ENCODE data around the gene RACK1. TPM values are rescaled to one million over a fixed set of nuclear protein-coding genes. Genes with fewer than 3 reads are reported as not detected.

Gene RACK1
- total and polyA plus RNA-seq, 2 of the 13 experiments (the other 11 are each of a cell fraction or from before 2014, with no cell fraction given) = 2,514 to 6,141 TPM

DNA sequence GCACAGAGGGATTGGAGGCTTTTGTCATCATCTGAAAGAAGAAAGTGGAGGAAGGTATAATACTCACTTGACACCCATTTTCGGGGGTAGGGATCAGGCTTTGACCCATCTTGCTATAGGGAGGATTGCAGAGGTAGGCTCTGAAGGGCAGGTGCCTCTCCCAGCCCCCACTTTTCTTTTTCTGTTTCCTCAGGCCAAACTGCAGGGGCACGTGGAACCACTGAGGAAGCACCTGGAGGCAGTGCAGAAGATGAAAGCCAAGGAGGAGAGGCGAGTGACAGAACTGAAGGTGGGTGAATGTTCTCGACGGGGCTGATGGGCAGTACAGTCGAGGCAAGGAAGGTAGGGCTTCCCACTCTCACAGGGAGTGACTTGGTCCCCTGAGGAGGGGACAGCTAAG lies 13.2 kb downstream of the RACK1 start:
- Histone ChIP-seq H3K79me2 (ENCODE audit: insufficient read depth, low read length) (peaks cover 2% of the 10 kb centered on the region), H3K4me2 (ENCODE audit: low read depth, low read length) (no peak overlapping the region), H2AFZ (ENCODE audit: low read length) (no peak overlapping the region), H3K9ac (ENCODE audit: insufficient read depth, low read depth, low read length) (no peak overlapping the region), H3K27ac (ENCODE audit: extremely low read length, insufficient read depth, low read length) (no peak overlapping the region), H3K9me3 (ENCODE audit: low read length) (no peaks in the 10 kb centered on the region), H4K20me1 (ENCODE audit: insufficient read depth, low read length) (peaks cover 4% of the 10 kb centered on the region), H3K4me1 (ENCODE audit: insufficient read depth, low read length) (peaks cover 10% of the 10 kb centered on the region), H3K36me3 (replicated peaks in 1 of 2; ENCODE audit: control insufficient read depth in 1 of 2, insufficient read depth in 2 of 2, low read length in 2 of 2) (peaks cover 17 to 52% of the 10 kb centered on the region in 2 experiments; a peak in 4 of 5 replicates), H3K27me3 (ENCODE audit: control insufficient read depth in 1 of 2, insufficient read depth in 2 of 2, low read length in 2 of 2) (no peaks in the 10 kb centered on the region), H3K4me3 (replicated peaks in 1 of 3; ENCODE audit: insufficient read depth in 1 of 3, low read depth in 2 of 3, low read length in 3 of 3) (no peak overlapping the region)
- ChIA-PET POLR2A (no interaction called here), CTCF (ENCODE audit: low intra/inter-chr PET ratio, low total read pairs) (no interaction called here)
- in situ Hi-C loops (cut with HindIII; ENCODE audit: extremely low pct_ligation_motif_present, low pct_unique_long_range_greater_than_20kb) = no loop called here
- intact Hi-C loops (cut with micrococcal nuclease; ENCODE audit: unreplicated experiment) = no loop called here
- no peak for FAIRE-seq
- DNase-seq (ENCODE audit: low spot score) = no peak
- BruUV-seq (replicated peaks) = no TSS peak
- ATAC-seq = no peak
- WGBS (ENCODE audit: low lambda C conversion rate) = 97% methylated on average over 6 of the region's 6 CpGs
- no peak for TF ChIP-seq KLF15 (CRISPR knock-in tag; IDR thresholded peaks at IDR 0.05; ENCODE audit: borderline replicate concordance)
- TF ChIP-seq, protein P1, sequence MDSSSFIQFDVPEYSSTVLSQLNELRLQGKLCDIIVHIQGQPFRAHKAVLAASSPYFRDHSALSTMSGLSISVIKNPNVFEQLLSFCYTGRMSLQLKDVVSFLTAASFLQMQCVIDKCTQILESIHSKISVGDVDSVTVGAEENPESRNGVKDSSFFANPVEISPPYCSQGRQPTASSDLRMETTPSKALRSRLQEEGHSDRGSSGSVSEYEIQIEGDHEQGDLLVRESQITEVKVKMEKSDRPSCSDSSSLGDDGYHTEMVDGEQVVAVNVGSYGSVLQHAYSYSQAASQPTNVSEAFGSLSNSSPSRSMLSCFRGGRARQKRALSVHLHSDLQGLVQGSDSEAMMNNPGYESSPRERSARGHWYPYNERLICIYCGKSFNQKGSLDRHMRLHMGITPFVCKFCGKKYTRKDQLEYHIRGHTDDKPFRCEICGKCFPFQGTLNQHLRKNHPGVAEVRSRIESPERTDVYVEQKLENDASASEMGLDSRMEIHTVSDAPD (CRISPR knock-in tag; IDR thresholded peaks at IDR 0.05) = no peak
- no peak for TF ChIP-seq ZNF234 (CRISPR knock-in tag; conservative IDR thresholded peaks at IDR 0.05)
- TF ChIP-seq ZKSCAN8 (CRISPR knock-in tag; IDR thresholded peaks at IDR 0.05; ENCODE audit: borderline replicate concordance) = no peak
- TF ChIP-seq NFE2L1 (CRISPR knock-in tag; IDR thresholded peaks at IDR 0.05; ENCODE audit: borderline replicate concordance) = no peak
- no peak for TF ChIP-seq U2AF1 (optimal IDR thresholded peaks at IDR 0.05; ENCODE audit: low read depth, low read length)
- TF ChIP-seq ZSCAN12 (CRISPR knock-in tag; IDR thresholded peaks at IDR 0.05) = no peak
- TF ChIP-seq ZNF768 (CRISPR knock-in tag; IDR thresholded peaks at IDR 0.05) = no peak
- no peak for TF ChIP-seq ATF7 (IDR thresholded peaks at IDR 0.05)
- no peak for TF ChIP-seq ATF7 (CRISPR knock-in tag; IDR thresholded peaks at IDR 0.05)
- no peak for TF ChIP-seq ZFP36L1 (CRISPR knock-in tag; IDR thresholded peaks at IDR 0.05)
- TF ChIP-seq, protein P2, sequence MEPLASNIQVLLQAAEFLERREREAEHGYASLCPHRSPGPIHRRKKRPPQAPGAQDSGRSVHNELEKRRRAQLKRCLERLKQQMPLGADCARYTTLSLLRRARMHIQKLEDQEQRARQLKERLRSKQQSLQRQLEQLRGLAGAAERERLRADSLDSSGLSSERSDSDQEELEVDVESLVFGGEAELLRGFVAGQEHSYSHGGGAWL (CRISPR knock-in tag; IDR thresholded peaks at IDR 0.05) = no peak

Measured in HepG2 (cell line).